Measurements from ENCODE around the gene MCC.

MCC gene

DNA sequence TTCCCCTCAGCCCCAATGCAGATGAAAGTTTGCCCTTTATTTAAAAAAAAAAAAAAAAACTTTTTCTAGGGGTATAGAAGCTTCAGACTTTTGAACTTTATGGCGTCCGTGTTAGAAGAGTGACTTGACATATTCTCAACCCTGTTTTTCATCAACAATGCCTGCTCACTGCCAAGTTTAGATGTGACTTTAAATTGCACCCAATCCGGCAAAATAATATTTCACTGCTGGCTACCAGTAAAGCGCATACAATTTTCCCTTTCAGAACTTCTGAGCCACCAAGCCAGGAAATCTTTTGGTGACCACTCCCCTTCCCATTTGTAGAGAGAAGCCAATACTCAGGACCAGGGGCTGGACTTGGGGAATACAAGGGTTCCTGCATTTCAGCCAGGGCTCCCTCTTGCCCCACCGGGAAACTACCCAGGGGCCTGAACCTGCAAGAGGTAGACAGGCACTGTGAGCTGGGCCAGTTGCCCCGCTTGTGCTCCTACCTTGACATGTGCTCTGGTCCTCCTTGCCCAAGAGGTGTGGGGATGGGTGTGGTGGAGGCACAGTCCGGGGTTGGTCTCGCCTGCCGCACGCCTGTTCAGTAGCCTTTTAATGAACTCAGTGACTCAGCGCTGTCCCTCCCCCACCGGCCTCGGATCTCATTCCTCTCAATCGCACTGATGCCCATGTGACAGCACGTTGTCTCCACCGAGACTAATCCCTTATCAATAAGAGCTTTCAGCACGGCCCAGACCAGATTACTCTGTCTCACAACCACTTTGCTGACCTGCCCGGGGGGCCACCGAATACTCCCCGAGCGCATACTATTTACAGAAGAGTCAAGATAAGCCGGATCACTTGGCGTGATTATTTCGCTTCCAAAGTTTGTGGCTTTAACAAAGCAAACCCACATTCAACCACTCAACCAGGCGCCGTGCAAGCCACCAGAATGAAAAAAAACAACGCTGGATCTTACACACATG is 285.2 kb downstream of the MCC start:
- no peaks in the 10 kb centered on the region for H3K27me3 ChIP-seq (ENCODE audit: insufficient read depth, insufficient read length)
- H3K4me3 ChIP-seq (ENCODE audit: insufficient read length, low read depth) = no peak overlapping the region
- no peak for DNase-seq (ENCODE audit: low read depth, low spot score)
- peaks cover 3% of the 10 kb centered on the region for H3K4me1 ChIP-seq (ENCODE audit: insufficient read depth, insufficient read length)
- H3K36me3 ChIP-seq (ENCODE audit: insufficient read depth, insufficient read length, low read length) = no peaks in the 10 kb centered on the region
- TF ChIP-seq SUZ12 (IDR thresholded peaks at IDR 0.05; ENCODE audit: extremely low read depth, insufficient read depth, insufficient read length) (no peak), YY1 (IDR thresholded peaks at IDR 0.05; ENCODE audit: insufficient read depth, insufficient read length) (no peak), ZNF274 (IDR thresholded peaks at IDR 0.05; ENCODE audit: low read depth, low read length) (no peak)
- no peaks in the 10 kb centered on the region for H3K9me3 ChIP-seq (ENCODE audit: insufficient read depth, low read length)
- H3K9ac ChIP-seq (ENCODE audit: insufficient read length, low read depth) = no peak overlapping the region

DNA sequence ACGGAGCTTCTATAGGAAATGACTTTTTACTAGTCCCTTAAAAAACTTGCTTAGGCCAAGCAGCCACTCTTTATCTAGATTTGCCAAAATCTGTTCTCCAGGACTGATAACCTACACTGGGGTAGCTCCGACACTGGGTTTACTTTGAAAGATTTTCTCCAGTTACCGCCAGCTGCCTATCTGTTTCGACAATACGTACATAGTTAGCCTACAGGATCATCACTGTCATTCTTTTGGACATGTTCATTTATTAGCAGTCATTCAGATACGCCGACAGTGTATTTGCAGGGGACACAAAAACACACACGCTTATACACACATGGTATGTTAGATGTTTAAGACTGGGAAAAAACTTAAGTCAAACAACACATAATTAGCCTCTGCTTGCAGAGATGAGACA is 286.0 kb downstream of the MCC start:
- Histone ChIP-seq H3K9ac (ENCODE audit: insufficient read length, low read depth) (no peak overlapping the region), H3K27me3 (ENCODE audit: insufficient read depth, insufficient read length) (no peaks in the 10 kb centered on the region), H3K9me3 (ENCODE audit: insufficient read depth, low read length) (no peaks in the 10 kb centered on the region), H3K36me3 (ENCODE audit: insufficient read depth, insufficient read length, low read length) (no peaks in the 10 kb centered on the region), H3K4me3 (ENCODE audit: insufficient read length, low read depth) (no peak overlapping the region), H3K4me1 (ENCODE audit: insufficient read depth, insufficient read length) (peaks cover 3% of the 10 kb centered on the region)
- no peak for DNase-seq (ENCODE audit: low read depth, low spot score)
- TF ChIP-seq SUZ12 (IDR thresholded peaks at IDR 0.05; ENCODE audit: extremely low read depth, insufficient read depth, insufficient read length) (no peak), ZNF274 (IDR thresholded peaks at IDR 0.05; ENCODE audit: low read depth, low read length) (no peak), YY1 (IDR thresholded peaks at IDR 0.05; ENCODE audit: insufficient read depth, insufficient read length) (no peak)

DNA sequence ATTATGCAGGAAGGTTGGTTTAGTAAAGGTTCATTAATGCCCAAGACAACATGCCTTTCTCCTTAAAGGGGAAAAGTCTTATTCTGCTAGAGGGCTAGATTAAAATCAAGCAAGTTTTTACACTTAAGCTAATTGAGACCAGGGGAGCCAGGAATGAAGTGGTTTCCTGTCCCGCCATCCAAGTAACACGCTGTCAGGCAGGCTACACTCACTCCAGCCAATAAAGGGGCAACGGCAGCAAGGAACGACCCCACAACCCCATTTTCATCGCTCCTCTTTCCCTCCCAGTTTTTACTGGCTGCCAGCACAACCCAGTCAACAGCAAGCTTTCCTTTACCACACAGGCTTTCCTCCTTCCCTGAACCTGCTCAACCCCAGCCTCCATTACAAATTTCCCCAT is 286.5 kb downstream of the MCC start:
- Histone ChIP-seq H3K4me1 (ENCODE audit: insufficient read depth, insufficient read length) (peaks cover 3% of the 10 kb centered on the region), H3K4me3 (ENCODE audit: insufficient read length, low read depth) (no peak overlapping the region), H3K9me3 (ENCODE audit: insufficient read depth, low read length) (no peaks in the 10 kb centered on the region), H3K36me3 (ENCODE audit: insufficient read depth, insufficient read length, low read length) (no peaks in the 10 kb centered on the region), H3K27me3 (ENCODE audit: insufficient read depth, insufficient read length) (no peaks in the 10 kb centered on the region), H3K9ac (ENCODE audit: insufficient read length, low read depth) (no peak overlapping the region)
- no peak for TF ChIP-seq ZNF274 (IDR thresholded peaks at IDR 0.05; ENCODE audit: low read depth, low read length)
- TF ChIP-seq YY1 (IDR thresholded peaks at IDR 0.05; ENCODE audit: insufficient read depth, insufficient read length) = no peak
- no peak for DNase-seq (ENCODE audit: low read depth, low spot score)

DNA sequence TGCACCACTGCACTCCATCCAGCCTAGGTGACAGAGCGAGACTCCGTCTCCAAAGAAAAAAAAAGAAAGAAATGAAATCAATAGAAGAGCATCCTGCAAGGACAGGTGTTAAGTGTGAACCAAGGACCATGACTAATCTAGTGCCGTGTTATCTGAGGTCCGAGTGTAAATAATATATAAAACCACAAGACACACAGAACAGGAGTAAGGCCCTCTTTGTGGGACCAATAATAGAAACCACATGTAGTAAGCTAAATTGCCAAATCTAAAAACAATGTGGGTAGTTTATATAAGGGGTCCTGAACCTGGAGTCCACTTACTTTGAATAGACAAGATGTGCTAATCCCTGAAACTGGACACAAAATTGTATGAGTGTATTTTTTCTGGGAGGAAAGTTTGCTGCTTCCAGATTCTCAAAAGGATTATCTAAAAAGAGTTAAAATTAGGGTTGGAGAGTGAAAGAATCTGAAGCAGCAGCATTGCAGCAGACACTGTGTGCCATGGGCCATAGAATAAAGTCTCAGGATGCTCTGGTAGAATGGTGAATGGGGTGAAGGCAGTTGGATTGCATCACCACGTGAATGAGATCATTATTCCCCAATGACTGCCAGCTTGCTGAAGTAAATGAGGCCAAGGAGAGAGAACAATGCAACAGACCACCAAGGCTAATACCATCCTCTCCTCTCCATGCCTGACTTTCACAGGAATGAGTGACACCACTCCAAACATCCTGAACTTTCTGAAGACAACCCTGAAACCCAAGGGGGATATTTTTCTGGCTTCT is 288.9 kb downstream of the MCC start:
- peaks cover 3% of the 10 kb centered on the region for H3K4me1 ChIP-seq (ENCODE audit: insufficient read depth, insufficient read length)
- H3K9ac ChIP-seq (ENCODE audit: insufficient read length, low read depth) = no peak overlapping the region
- peaks cover 2% of the 10 kb centered on the region; the same call in 1 of the 2 replicates for H3K9me3 ChIP-seq (ENCODE audit: insufficient read depth, low read length)
- TF ChIP-seq YY1 (IDR thresholded peaks at IDR 0.05; ENCODE audit: insufficient read depth, insufficient read length) (no peak), ZNF274 (IDR thresholded peaks at IDR 0.05; ENCODE audit: low read depth, low read length) (no peak), SUZ12 (IDR thresholded peaks at IDR 0.05; ENCODE audit: extremely low read depth, insufficient read depth, insufficient read length) (no peak)
- H3K36me3 ChIP-seq (ENCODE audit: insufficient read depth, insufficient read length, low read length) = no peaks in the 10 kb centered on the region
- no peak overlapping the region for H3K4me3 ChIP-seq (ENCODE audit: insufficient read length, low read depth)
- no peak for DNase-seq (ENCODE audit: low read depth, low spot score)
- H3K27me3 ChIP-seq (ENCODE audit: insufficient read depth, insufficient read length) = no peaks in the 10 kb centered on the region

DNA sequence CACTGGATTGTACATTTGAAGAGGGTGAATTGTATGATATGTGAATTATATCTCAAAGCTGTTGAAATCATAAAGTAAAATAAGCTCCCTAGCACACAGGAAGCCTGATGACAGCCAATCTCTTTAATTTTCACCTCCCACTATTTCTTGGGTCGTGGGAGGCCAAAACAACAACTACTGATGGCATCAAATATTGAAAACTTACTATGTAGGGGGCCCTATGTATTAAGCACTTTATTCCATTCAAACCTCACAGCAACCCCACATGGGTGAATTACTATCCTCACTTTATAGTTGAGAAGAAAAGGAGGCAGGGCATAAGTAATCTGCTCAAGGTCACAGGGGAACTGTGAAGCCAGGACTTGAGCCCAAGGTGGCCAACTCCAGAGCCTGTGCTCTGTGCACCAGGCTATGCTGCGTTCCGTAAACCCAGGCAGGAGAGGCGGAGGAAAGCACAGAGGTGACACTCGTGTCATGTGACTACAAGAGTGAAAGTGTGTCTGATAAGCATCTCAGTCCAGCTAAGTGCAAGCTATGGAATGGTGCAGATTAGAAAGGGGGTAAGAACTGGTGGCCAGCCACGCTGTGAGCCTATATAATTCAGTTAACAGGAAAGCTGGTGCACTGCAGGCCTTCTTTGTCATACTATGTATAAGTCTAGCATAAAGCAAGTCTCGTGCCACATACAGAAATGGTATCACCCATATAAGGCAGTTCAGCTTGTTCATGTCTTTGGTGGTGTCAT is 290.6 kb downstream of the MCC start:
- Histone ChIP-seq H3K27me3 (ENCODE audit: insufficient read depth, insufficient read length) (no peaks in the 10 kb centered on the region), H3K36me3 (ENCODE audit: insufficient read depth, insufficient read length, low read length) (no peaks in the 10 kb centered on the region), H3K4me1 (ENCODE audit: insufficient read depth, insufficient read length) (no peaks in the 10 kb centered on the region), H3K4me3 (ENCODE audit: insufficient read length, low read depth) (no peak overlapping the region), H3K9ac (ENCODE audit: insufficient read length, low read depth) (no peak overlapping the region), H3K9me3 (ENCODE audit: insufficient read depth, low read length) (peaks cover 19% of the 10 kb centered on the region)
- no peak for DNase-seq (ENCODE audit: low read depth, low spot score)
- TF ChIP-seq SUZ12 (IDR thresholded peaks at IDR 0.05; ENCODE audit: extremely low read depth, insufficient read depth, insufficient read length) (no peak), ZNF274 (IDR thresholded peaks at IDR 0.05; ENCODE audit: low read depth, low read length) (no peak), YY1 (IDR thresholded peaks at IDR 0.05; ENCODE audit: insufficient read depth, insufficient read length) (no peak)

DNA sequence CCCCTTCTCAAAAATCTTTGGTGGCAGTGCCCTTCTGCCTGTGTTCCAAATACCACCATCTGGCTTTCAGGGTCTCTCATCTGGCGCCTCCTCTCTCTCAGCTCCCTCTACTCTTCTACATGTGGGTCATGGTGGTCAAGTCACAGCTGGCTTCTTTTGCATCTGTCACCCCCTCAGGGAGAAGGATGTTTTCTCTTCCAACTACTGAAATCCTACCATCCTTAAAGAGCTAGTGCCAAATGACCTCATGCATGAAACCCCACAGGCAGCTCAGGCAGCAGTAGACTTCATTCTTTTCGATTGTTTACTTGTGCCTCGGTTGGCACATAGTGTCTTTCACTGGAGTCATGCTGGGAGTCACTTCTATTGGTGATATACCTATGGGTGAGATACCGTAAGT is 292.5 kb downstream of the MCC start:
- TF ChIP-seq YY1 (IDR thresholded peaks at IDR 0.05; ENCODE audit: insufficient read depth, insufficient read length) (no peak), SUZ12 (IDR thresholded peaks at IDR 0.05; ENCODE audit: extremely low read depth, insufficient read depth, insufficient read length) (no peak), ZNF274 (IDR thresholded peaks at IDR 0.05; ENCODE audit: low read depth, low read length) (no peak)
- Histone ChIP-seq H3K36me3 (ENCODE audit: insufficient read depth, insufficient read length, low read length) (no peaks in the 10 kb centered on the region), H3K4me3 (ENCODE audit: insufficient read length, low read depth) (no peak overlapping the region), H3K9ac (ENCODE audit: insufficient read length, low read depth) (no peak overlapping the region), H3K4me1 (ENCODE audit: insufficient read depth, insufficient read length) (peaks cover under 1% of the 10 kb centered on the region), H3K9me3 (ENCODE audit: insufficient read depth, low read length) (peaks cover 20% of the 10 kb centered on the region), H3K27me3 (ENCODE audit: insufficient read depth, insufficient read length) (no peaks in the 10 kb centered on the region)
- DNase-seq (ENCODE audit: low read depth, low spot score) = no peak
